ENCODE measurements around the gene MAPK6. TPM values are rescaled to one million over a fixed set of nuclear protein-coding genes. Genes with fewer than 3 reads are reported as not detected.
"Not testable (repeated sequence)": the region's sequence is repeated elsewhere in the genome, so short reads cannot be mapped to it uniquely, and the experiment has no call there.

The MAPK6 gene
- total RNA-seq, 2 donors from 2014 or later = 16.6 to 21.5 TPM

GRCh38 chr15:52095597-52096262 is 76.7 kb downstream of the MAPK6 start:
- ATAC-seq = peak in 1 of 2 donors; percentile 70
- intact Hi-C loops (cut with DNase I) = no loop called here
- DNase-seq = no peak

- intact Hi-C loops (cut with DNase I); DNase-seq; ATAC-seq: not testable (repeated sequence)
Measured at GRCh38 chr15:52096536-52096935, 77.5 kb downstream of the MAPK6 start.

GRCh38 chr15:52097180-52097579 is 78.2 kb downstream of the MAPK6 start:
- DNase-seq (no peak), ATAC-seq (no peak)
- intact Hi-C loops (cut with DNase I) = no loop called here

DNA sequence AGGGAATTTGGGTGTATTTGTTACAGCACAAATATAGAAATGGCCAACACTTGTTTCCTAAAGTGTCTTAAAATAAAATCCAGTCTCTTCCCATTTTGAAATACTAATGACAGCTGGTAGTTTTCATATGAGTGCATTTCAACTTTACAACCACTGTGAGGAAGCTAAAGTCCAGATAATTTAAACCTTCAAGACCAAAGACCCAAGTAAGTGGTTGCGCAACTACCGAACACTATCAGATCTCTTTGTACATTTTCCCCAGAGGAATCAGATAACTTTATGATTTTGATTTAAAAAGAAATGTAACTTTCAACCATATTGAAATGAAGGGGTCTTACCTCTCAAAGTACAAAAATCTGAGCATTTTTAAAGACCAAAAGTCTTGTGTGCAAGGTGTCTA is 79.3 kb downstream of the MAPK6 start:
- intact Hi-C loops (cut with DNase I) = no loop called here
- DNase-seq = no peak
- no peak for ATAC-seq

DNA sequence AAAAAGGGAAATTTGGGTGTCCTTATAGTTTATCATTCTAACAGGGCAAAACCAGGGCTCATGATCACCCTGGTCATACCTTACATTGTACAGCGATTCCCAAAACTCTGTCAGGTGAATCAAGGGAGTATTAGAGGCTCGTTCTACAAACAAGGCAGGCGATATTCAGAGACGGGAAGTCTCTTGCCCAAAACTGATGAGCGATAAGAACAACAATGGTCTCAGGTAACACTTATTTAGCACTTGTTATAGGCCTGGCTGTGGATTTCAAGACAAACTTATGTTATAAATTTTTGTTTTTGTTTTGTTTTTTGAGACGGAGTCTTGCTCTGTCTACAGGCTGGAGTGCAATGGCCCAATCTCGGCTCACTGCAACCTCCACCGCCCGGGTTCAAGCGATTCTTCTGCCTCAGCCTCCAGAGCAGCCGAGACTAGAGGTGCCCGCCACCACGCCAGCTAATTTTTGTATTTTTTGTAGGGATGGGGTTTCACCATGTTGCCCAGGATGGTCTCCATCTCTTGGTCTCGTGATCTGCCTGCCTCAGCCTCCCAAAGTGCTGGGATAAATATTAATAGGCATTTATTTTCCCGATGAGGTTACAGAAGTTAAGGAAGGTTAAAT is 80.7 kb downstream of the MAPK6 start:
- intact Hi-C loops (cut with DNase I) = no loop called here
- ATAC-seq (no peak), DNase-seq (no peak)

GRCh38 chr15:52100807-52101442 is 81.9 kb downstream of the MAPK6 start:
- peak; percentile 79 for DNase-seq
- ATAC-seq = no peak
- intact Hi-C loops (cut with DNase I) = no loop called here

DNA sequence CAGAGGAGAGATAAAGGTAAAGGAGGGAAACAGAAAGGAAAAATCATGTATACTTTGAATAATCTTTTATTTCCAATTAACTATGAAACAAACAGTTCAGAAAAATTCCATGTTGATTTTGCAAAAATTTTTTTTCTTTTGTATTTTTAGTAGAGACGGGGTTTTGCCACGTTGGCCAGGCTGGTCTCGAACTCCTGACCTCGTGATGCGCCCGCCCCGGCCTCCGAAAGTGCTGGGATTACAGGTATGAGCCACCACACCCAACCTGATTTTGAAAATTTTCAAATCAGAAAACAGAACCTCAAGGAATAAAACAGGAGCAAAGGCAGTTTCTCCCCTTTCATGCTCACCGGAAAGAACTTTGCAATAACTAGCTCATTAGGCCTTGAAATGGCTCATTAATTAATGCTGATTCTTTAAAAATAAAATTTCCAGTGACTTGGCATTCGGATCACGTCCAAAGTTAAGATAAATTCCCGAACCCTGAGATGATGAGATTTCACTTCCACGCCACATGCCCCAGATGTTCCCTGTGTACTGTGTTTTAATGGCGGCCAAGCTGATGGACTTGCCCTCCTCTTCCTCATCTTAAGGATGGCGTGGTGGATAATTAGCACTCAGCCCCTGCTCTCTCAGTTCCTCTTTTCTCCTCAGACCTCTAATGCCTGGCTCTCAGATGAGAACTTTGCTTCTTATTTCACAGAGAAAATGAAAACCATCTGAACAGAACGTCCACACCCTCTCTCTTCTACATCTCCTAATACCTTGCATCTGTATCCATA is 82.7 kb downstream of the MAPK6 start:
- DNase-seq (no peak), ATAC-seq (no peak)
- intact Hi-C loops (cut with DNase I) = no loop called here

- intact Hi-C loops (cut with DNase I) = no loop called here
- ATAC-seq = peak in 1 of 2 donors; percentile 50
- DNase-seq = no peak
Measured at GRCh38 chr15:52102463-52102862, 83.4 kb downstream of the MAPK6 start.

DNA sequence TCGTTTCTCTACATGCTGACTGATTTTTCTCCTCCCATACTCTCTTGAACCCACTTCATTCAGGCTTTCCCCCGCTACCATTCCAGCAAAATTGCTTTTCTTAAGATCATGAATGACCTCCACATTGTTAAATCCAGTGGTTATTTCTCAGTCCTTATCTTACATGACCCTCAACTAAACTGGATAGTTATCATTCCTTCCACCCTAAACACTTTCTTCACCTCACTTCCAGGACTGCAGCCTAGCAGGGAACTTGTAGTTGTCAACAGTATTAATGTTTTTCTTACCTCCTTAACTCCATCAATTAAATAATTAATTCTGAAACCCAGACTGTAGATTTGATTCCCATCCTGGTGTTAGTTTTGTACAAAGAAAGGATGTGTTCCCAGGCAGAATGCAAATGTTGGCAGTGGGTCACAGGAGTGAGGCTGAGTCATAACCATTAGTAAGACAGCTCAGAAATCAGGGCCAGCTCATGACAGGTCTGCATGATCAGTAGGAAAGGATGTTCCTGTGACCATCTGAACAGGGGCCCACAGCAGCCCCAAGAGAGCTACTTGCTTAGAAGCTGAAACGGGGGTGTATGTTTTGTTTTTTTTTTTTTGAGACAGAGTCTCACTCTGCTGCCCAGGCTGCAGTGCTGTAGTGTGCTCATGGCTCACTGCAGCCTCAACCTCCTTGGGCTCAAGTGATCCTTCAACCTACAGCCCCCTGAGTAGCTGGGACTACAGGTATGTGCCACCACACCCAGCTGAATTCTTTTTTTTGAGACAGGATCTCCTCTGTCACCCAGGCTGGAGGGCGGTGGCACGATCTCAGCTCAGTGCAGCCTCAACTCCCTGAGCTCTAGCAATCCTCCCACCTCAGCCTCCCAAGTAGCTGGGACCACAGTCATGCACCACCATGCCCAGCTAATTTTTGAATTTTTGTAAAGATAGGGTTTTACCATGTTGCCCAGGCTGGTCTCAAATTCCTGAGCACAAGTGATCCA is 84.5 kb downstream of the MAPK6 start:
- DNase-seq = peak; percentile 64
- peak; percentile 42 to 94 for ATAC-seq
- intact Hi-C loops (cut with DNase I) = no loop called here

- ATAC-seq (no peak), DNase-seq (no peak)
- intact Hi-C loops (cut with DNase I) = no loop called here
Measured at GRCh38 chr15:52104532-52105004, 85.5 kb downstream of the MAPK6 start.

- DNase-seq (no peak), ATAC-seq (no peak)
- intact Hi-C loops (cut with DNase I) = no loop called here
Measured at GRCh38 chr15:52105846-52106245, 86.8 kb downstream of the MAPK6 start.

- DNase-seq (no peak), ATAC-seq (no peak)
- intact Hi-C loops (cut with DNase I) = no loop called here
Measured at GRCh38 chr15:52106641-52107040, 87.6 kb downstream of the MAPK6 start.

- no peak for DNase-seq
- intact Hi-C loops (cut with DNase I) = no loop called here
- ATAC-seq = no peak
Measured at GRCh38 chr15:52107238-52107637, 88.2 kb downstream of the MAPK6 start.

DNA sequence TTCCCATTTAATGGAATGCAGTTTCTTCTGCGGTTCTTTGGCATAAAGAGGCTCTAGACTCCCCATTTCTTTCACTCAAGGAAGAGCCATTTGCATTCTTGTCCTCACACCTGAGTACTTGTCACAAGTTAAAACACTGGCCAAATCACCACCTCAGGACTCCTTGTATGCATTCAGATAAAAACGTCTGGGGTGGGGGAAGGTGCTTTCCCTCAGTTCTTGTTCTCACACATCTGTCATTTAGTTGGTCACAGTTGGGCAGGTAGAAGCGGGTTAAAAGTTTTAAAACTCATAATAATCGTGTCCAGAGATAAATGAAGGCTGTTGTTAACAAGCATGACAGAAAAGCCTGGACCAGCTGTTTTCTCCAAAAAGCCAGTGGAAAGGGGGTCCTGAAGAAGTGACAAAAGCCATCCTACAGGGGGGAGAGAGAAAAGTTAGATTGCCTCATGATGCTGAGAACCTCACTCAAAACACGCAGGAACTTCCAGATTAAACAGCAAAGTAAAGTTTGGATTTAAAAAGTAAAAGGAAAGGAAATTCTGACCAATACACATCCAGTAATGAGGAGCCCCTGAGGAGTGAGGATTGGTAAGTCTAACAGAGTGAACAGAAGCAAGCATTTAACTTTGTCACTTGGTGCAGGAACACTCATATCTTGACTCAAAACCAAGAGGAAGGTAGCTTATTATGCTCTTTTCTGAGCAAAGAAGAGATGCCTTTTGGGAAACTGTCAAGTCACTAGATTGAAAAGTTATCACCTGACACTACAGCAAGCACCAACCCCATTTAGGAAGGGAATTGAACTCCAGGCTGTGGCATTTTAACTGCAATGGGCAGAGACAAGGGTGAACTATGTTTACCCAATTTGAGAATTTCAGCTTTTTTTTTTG is 90.8 kb downstream of the MAPK6 start:
- intact Hi-C loops (cut with DNase I) = no loop called here

DNA sequence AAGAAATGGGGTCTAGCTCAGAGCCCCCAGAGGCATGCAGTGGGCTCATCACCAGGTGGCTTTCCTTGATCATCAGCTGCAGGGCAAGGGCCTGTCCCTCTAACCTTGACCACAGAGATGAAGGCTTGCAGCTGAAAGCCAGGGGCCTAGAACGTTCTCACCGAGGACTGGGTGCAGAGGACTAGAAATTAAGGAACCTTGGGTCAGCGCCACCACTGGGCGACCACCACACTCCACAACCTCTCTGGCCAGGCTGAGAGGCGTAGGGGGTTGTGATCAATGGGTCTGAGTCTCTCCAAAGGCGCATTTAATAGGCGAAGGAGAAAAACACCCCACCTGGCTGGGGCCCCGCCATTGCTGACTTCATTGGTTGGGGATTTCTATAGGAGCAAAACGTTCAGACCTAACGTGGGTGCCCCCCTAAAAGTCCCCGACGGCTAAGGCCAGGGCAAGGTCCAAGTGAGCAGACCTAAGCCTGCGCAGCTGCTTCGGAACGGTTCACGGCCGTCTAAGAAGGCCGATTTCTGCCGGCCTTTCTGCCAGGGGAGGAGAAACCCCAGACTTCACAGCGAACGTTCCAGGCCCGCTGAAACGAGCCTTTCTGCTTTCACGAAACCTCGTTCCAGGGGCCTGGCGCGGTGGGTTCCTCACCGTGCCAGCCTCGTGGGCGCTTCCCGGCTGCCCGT is 92.6 kb downstream of the MAPK6 start:
- DNase-seq (no peak), ATAC-seq (no peak)
- intact Hi-C loops (cut with DNase I) = no loop called here

More for the DNA sequence above, 90.8 kb downstream of the MAPK6 start:
- DNase-seq = no peak
- no peak for ATAC-seq

DNA sequence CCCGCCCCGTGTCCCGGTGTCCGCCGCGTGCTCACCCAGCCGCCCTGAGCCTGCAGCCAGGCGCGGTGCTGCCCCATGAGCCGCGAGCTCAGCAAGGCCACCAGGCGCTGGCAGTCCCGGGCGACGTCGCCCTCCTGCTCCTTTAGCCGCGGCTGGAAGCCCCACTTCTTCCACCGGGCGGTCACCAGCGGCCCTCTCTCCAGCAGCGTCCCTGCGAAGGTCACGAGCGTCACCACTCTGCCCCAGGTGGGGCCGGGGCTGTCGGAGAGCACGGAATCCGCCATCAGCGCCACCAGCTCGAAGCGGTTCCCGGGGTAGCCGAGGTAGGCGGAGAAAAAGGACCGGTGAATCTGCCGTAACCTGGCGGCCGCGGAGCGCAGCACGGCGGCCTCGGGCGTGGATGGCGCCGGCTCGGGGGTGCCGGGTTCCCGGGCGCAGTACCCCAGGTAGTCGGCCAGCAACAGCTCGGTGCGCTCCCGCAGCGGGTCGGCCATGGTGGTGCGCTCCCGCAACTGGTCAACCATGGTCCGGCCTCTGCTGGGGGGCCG is 93.3 kb downstream of the MAPK6 start:
- peak; percentile 78 to 80 for ATAC-seq
- DNase-seq = peak; percentile 38
- intact Hi-C loops (cut with DNase I) = no loop called here

GRCh38 chr15:52113235-52113634 is 94.2 kb downstream of the MAPK6 start:
- intact Hi-C loops (cut with DNase I) = no loop called here
- DNase-seq = no peak
- no peak for ATAC-seq

Data from left cardiac atrium (tissue), 4 donors.